ENCODE data around the gene LAMA1. TPM values are rescaled to one million over a fixed set of nuclear protein-coding genes. Genes with fewer than 3 reads are reported as not detected.

LAMA1 gene
- polyA plus RNA-seq, 1 donor from 2014 or later = 10.3 TPM

DNA sequence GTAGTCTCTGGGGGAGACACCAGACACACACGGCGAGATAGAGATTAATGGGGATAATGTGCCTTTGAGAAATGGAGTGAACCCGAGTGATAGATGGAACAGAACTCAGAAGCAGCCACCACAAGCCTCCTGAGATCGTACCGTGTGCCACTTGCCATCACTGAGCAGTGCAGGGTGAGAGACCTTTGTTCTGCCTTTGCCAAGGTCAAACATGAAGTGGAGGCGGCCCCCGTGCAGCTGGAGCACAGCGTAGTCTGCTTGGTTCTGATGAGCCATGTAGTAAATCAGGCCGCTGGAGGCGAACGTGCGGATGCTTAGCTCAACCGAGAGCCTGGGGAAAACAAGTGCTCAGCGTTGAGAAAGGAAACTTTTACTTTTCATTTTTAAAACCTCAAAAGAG, 167.0 kb downstream of the LAMA1 start:
- Histone ChIP-seq H3K4me2 (ENCODE audit: low read length) (no peak overlapping the region), H3K27ac (ENCODE audit: low read length) (no peak overlapping the region), H3K79me2 (replicated peaks; ENCODE audit: insufficient read depth, low read length) (no peaks in the 10 kb centered on the region), H3K9me2 (ENCODE audit: insufficient read depth, low read length) (no peaks in the 10 kb centered on the region), H2AFZ (ENCODE audit: low read depth, low read length) (no peak overlapping the region), H3K9me3 (ENCODE audit: low read length) (no peaks in the 10 kb centered on the region), H3K27me3 (ENCODE audit: insufficient read depth, low read depth, low read length) (no peaks in the 10 kb centered on the region), H4K20me1 (ENCODE audit: insufficient read depth) (no peaks in the 10 kb centered on the region), H3K36me3 (ENCODE audit: insufficient read depth, low read length) (no peaks in the 10 kb centered on the region), H3K9ac (ENCODE audit: low read length) (no peak overlapping the region), H3F3A (ENCODE audit: insufficient read depth, low read length, poor library complexity, severe bottlenecking) (no peaks in the 10 kb centered on the region), H3K4me3 (ENCODE audit: low read length) (no peak overlapping the region)
- TF ChIP-seq EP300 (conservative IDR thresholded peaks at IDR 0.05; ENCODE audit: poor library complexity, severe bottlenecking) (no peak), REST (IDR thresholded peaks at IDR 0.05; ENCODE audit: borderline replicate concordance) (no peak), RAD21 (conservative IDR thresholded peaks at IDR 0.05) (no peak), CTCF (IDR thresholded peaks at IDR 0.05; ENCODE audit: poor library complexity, severe bottlenecking) (no peak), SMC3 (conservative IDR thresholded peaks at IDR 0.05; ENCODE audit: poor library complexity) (no peak), TAF1 (IDR thresholded peaks at IDR 0.05; ENCODE audit: low read depth) (no peak), POLR2AphosphoS5 (IDR thresholded peaks at IDR 0.05) (no peak)

GRCh38 chr18:6949800-6950586, 167.6 kb downstream of the LAMA1 start:
- TF ChIP-seq RAD21 (conservative IDR thresholded peaks at IDR 0.05) (no peak), EZH2 (IDR thresholded peaks at IDR 0.05; ENCODE audit: borderline replicate concordance, insufficient read depth, low read length, poor library complexity, severe bottlenecking) (no peak), MXI1 (conservative IDR thresholded peaks at IDR 0.05; ENCODE audit: poor library complexity, severe bottlenecking) (no peak), REST (IDR thresholded peaks at IDR 0.05; ENCODE audit: borderline replicate concordance) (no peak), POLR2AphosphoS5 (IDR thresholded peaks at IDR 0.05) (no peak), TAF1 (IDR thresholded peaks at IDR 0.05; ENCODE audit: low read depth) (no peak), EP300 (conservative IDR thresholded peaks at IDR 0.05; ENCODE audit: poor library complexity, severe bottlenecking) (no peak), CTCF (IDR thresholded peaks at IDR 0.05; ENCODE audit: poor library complexity, severe bottlenecking) (no peak), SMC3 (conservative IDR thresholded peaks at IDR 0.05; ENCODE audit: poor library complexity) (no peak)
- no peak overlapping the region for H3K4me2 ChIP-seq (ENCODE audit: low read length)
- H3K36me3 ChIP-seq (ENCODE audit: insufficient read depth, low read length) = no peaks in the 10 kb centered on the region

More at GRCh38 chr18:6949800-6950586, 167.6 kb downstream of the LAMA1 start:
- Histone ChIP-seq H3K79me2 (replicated peaks; ENCODE audit: insufficient read depth, low read length) (no peaks in the 10 kb centered on the region), H3K27ac (ENCODE audit: low read length) (no peak overlapping the region), H3K4me3 (ENCODE audit: low read length) (no peak overlapping the region), H3K9me3 (ENCODE audit: low read length) (no peaks in the 10 kb centered on the region), H3K9ac (ENCODE audit: low read length) (no peak overlapping the region), H2AFZ (ENCODE audit: low read depth, low read length) (no peak overlapping the region), H3F3A (ENCODE audit: insufficient read depth, low read length, poor library complexity, severe bottlenecking) (no peaks in the 10 kb centered on the region), H3K9me2 (ENCODE audit: insufficient read depth, low read length) (no peaks in the 10 kb centered on the region), H4K20me1 (ENCODE audit: insufficient read depth) (no peaks in the 10 kb centered on the region), H3K27me3 (ENCODE audit: insufficient read depth, low read depth, low read length) (no peaks in the 10 kb centered on the region)

Measured in neural cell (in vitro differentiated cells).